Peyer's patch (tissue), 4 donors: Measurements from ENCODE around the gene VAV2.

Experiments
- POLR2A ChIP-seq, 2 donors: fragments of 450-650 bp; IDR thresholded peaks; one replicate each; pipeline ENCODE4 v1.5.1; 2017; ENCODE audit warnings: antibody characterized with exemption in 2 of 2, mild to moderate bottlenecking in 2 of 2, moderate library complexity in 2 of 2
- TF ChIP-seq, protein P1 (sequence below), 6 experiments: fragments of 450-650 bp in 4 of 6; fragments of 200-600 bp in 2 of 6; sonication (generic) in 1 of 6; IDR thresholded peaks; one replicate each; pipeline ENCODE4 v1.5.1; 2017 to 2019; ENCODE audit warnings: antibody characterized with exemption in 6 of 6, mild to moderate bottlenecking in 3 of 6, moderate library complexity in 1 of 6

DNA sequence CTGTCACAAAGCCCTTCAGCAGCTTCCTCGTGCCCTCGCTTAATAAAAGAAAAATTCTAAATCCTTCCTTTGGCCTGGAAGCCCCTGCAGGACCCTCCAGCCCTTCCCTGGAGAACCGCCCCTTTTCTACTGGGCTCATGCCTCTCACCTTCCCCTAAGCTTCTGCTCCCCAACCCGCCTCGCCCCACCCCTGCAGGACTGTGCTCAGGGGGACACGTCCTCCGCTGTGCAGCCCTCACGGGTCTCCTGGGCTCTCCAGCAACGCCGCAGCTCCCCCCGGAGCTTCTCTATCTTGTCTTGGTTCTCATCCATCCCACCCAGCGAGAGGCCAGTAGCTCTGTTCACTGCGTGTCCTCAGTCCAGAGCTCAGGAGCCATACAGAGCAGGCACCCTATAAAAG lies 188.4 kb downstream of the VAV2 start:
- TF ChIP-seq, protein P1, sequence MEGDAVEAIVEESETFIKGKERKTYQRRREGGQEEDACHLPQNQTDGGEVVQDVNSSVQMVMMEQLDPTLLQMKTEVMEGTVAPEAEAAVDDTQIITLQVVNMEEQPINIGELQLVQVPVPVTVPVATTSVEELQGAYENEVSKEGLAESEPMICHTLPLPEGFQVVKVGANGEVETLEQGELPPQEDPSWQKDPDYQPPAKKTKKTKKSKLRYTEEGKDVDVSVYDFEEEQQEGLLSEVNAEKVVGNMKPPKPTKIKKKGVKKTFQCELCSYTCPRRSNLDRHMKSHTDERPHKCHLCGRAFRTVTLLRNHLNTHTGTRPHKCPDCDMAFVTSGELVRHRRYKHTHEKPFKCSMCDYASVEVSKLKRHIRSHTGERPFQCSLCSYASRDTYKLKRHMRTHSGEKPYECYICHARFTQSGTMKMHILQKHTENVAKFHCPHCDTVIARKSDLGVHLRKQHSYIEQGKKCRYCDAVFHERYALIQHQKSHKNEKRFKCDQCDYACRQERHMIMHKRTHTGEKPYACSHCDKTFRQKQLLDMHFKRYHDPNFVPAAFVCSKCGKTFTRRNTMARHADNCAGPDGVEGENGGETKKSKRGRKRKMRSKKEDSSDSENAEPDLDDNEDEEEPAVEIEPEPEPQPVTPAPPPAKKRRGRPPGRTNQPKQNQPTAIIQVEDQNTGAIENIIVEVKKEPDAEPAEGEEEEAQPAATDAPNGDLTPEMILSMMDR (IDR thresholded peaks at IDR 0.05): no peak
- TF ChIP-seq POLR2A (IDR thresholded peaks at IDR 0.05): no peak
